HCT116 (cell line): ENCODE measurements around the gene LCNL1.

Source experiments
- ZFX ChIP-seq: fragments of 450-650 bp; IDR thresholded peaks from 2 replicates; pipeline ENCODE4 v1.6.1; 2017
- TF ChIP-seq, protein P1 (sequence below), 3 experiments: fragments of 200-600 bp in 1 of 3; sonication (generic) in 1 of 3; IDR thresholded peaks in 2 of 3; conservative IDR thresholded peaks in 1 of 3; 2 replicates each; pipeline ENCODE4 v1.5.1; 2012 to 2017; ENCODE audit warnings: low read depth in 2 of 3, low read length in 2 of 3, antibody characterized with exemption in 1 of 3, borderline replicate concordance in 1 of 3, control low read depth in 1 of 3, mild to moderate bottlenecking in 1 of 3, mixed read lengths in 1 of 3, mixed run types in 1 of 3, moderate library complexity in 1 of 3; ENCODE audit not compliant: insufficient read depth in 1 of 3

- TF ChIP-seq, protein P1, sequence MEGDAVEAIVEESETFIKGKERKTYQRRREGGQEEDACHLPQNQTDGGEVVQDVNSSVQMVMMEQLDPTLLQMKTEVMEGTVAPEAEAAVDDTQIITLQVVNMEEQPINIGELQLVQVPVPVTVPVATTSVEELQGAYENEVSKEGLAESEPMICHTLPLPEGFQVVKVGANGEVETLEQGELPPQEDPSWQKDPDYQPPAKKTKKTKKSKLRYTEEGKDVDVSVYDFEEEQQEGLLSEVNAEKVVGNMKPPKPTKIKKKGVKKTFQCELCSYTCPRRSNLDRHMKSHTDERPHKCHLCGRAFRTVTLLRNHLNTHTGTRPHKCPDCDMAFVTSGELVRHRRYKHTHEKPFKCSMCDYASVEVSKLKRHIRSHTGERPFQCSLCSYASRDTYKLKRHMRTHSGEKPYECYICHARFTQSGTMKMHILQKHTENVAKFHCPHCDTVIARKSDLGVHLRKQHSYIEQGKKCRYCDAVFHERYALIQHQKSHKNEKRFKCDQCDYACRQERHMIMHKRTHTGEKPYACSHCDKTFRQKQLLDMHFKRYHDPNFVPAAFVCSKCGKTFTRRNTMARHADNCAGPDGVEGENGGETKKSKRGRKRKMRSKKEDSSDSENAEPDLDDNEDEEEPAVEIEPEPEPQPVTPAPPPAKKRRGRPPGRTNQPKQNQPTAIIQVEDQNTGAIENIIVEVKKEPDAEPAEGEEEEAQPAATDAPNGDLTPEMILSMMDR (IDR thresholded peaks at IDR 0.05 in 2 of 3, conservative IDR thresholded peaks at IDR 0.05 in 1 of 3; ENCODE audit: borderline replicate concordance in 1 of 3, insufficient read depth in 1 of 3, low read depth in 2 of 3, low read length in 2 of 3) = no peak
- TF ChIP-seq ZFX = no peak
Observed at GRCh38 chr9:136960212-136960937, 22.4 kb upstream of the LCNL1 start.
